ENCODE measurements around the gene GRK4.

- TF ChIP-seq TEAD4 (IDR thresholded peaks at IDR 0.05): 0 out of 2 replicates have a peak, but pooled peaks have one; percentile 20
- TF ChIP-seq MAX (IDR thresholded peaks at IDR 0.05): no peak; the same call in 1 of the 2 replicates
- no peak for TF ChIP-seq REST (IDR thresholded peaks at IDR 0.05; ENCODE audit: low read depth)
- TF ChIP-seq FOXM1 (IDR thresholded peaks at IDR 0.05; ENCODE audit: borderline replicate concordance, low read depth): no peak
- TF ChIP-seq EGR1 (IDR thresholded peaks at IDR 0.05): no peak
- TF ChIP-seq NFIC (IDR thresholded peaks at IDR 0.05): peak; percentile 56
- no peak for TF ChIP-seq EP300 (IDR thresholded peaks at IDR 0.05; ENCODE audit: borderline replicate concordance)
- TF ChIP-seq YY1 (IDR thresholded peaks at IDR 0.05; ENCODE audit: low read depth): no peak
- peak; percentile 37; the same call in 1 of the 2 replicates for TF ChIP-seq USF1 (IDR thresholded peaks at IDR 0.05)
- TF ChIP-seq CREB1 (IDR thresholded peaks at IDR 0.05; ENCODE audit: low read depth): no peak
- TF ChIP-seq CEBPB (IDR thresholded peaks at IDR 0.05): no peak
- TF ChIP-seq RAD21 (IDR thresholded peaks at IDR 0.05; ENCODE audit: low read depth): no peak
- no peak for TF ChIP-seq ZBTB7A (IDR thresholded peaks at IDR 0.05; ENCODE audit: low read depth)
- no peak for TF ChIP-seq TAF1 (IDR thresholded peaks at IDR 0.05; ENCODE audit: low read depth)
Observed at GRCh38 chr4:2924765-2925301, 38.5 kb upstream of the GRK4 start.

Data from Ishikawa (cell line).